Measurements from ENCODE around the gene FSTL5. TPM values are rescaled to one million over a fixed set of nuclear protein-coding genes. Genes with fewer than 3 reads are reported as not detected.

Gene FSTL5
- total RNA-seq, 2 donors from 2014 or later: 0.14 TPM; not detected in 1

GRCh38 chr4:161952382-161952781, 211.4 kb downstream of the FSTL5 start:
- intact Hi-C loops (cut with DNase I, micrococcal nuclease): no loop called here
- ATAC-seq (no peak), DNase-seq (no peak)

DNA sequence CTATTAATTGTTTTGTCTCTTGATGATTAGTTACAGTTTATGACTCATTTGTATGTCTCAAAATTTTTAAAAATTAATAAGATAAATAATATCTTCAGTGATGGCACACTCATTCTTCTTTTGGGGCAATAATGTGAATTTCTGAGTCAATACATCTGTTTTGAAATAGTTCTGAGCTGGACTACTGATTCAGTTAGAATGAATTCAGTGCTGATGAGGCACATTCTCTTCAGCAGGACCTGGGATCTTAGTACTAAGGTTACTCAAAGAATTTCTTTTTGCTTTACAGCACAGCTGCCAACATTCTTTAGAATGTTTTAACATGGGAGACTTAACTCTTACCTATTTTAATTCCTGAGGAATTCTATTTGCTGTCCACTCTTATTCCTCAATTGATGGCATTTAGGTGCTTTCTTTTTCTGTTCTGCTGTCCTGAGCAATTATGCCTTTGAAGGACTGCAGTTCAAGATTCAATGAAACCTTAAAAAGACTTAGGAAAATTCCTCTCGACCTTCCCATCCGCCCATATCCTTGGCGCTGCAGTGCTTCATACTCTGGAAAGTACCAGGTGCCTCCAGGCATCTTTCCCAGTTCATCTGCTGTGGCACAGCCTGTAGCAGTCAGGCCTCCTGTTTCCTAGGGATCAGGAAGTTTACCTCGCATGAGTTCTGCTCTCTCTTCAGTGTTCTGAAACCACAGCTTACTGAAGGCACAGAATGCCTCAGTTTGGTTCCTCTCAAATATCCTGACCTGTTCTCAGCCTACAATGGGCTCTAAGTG, 213.7 kb downstream of the FSTL5 start:
- DNase-seq: no peak
- ATAC-seq: no peak
- intact Hi-C loops (cut with DNase I, micrococcal nuclease): no loop called here

GRCh38 chr4:161948026-161948770, 215.6 kb downstream of the FSTL5 start:
- ATAC-seq (no peak), DNase-seq (no peak)

GRCh38 chr4:161937596-161937995, 226.2 kb downstream of the FSTL5 start:
- intact Hi-C loops (cut with DNase I, micrococcal nuclease): no loop called here

More at GRCh38 chr4:161948026-161948770, 215.6 kb downstream of the FSTL5 start:
- intact Hi-C loops (cut with DNase I, micrococcal nuclease): no loop called here

GRCh38 chr4:161936625-161937550, 226.9 kb downstream of the FSTL5 start:
- no peak for DNase-seq
- ATAC-seq: no peak

More at GRCh38 chr4:161937596-161937995, 226.2 kb downstream of the FSTL5 start:
- ATAC-seq (no peak), DNase-seq (no peak)

GRCh38 chr4:161931089-161931488, 232.7 kb downstream of the FSTL5 start:
- intact Hi-C loops (cut with DNase I, micrococcal nuclease): no loop called here
- DNase-seq: no peak
- no peak for ATAC-seq

More at GRCh38 chr4:161936625-161937550, 226.9 kb downstream of the FSTL5 start:
- intact Hi-C loops (cut with DNase I, micrococcal nuclease): no loop called here

DNA sequence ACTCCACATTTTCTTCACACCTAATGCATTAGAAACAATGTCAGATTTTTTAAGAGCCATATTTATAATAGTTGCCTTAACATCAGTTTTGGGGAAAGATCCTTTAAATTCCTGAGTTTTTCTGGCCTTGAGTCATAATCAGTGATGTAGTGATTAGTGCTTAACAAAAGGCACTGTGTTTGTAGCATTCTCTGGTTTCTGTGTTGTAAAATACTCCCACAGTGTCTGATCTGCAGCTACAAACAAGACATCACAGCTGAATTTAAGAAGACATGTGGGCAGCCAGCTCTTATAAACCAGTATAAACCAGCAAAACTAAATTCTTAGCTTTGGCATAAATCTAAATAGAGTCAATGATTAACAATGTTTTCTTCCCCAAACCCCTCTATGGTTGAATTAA, 233.8 kb downstream of the FSTL5 start:
- no peak for ATAC-seq
- no peak for DNase-seq
- intact Hi-C loops (cut with DNase I, micrococcal nuclease): no loop called here

DNA sequence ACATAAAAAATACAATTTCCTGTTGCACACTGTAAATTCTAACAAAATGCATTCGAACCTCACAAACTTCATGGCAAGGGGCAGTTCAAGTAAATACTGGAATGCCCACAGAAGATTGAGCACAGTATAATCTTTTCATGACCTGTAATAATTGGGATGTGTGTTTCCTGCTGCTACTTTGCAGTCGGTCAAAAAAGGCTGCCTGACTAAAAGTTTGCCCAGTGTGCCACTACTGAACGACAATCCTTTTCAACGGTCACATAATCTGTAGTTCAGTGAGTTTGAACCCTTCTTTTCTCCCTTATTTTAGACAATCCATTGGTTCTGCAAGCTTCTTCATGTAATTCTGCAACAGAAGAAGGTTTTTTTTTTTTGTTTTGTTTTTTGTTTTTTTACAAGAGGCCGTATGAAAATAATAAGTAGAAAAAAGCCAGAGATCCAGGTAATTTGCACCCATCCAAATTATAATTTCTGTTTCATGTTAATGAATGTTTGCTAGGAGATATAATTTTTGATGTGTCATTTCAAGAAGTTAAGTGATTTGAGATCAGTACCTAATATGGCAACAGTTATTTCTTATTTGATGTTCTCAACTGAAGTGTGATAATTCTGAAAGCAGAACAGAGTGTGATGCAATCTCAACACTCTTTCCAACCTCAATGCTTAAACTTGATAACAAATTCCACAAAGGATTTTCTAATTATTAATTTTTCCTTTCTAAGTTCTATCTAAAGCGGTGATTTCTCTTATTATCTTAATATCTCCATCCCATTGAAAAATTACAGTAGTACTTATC, 237.6 kb downstream of the FSTL5 start:
- ATAC-seq: no peak
- intact Hi-C loops (cut with DNase I, micrococcal nuclease): no loop called here

DNA sequence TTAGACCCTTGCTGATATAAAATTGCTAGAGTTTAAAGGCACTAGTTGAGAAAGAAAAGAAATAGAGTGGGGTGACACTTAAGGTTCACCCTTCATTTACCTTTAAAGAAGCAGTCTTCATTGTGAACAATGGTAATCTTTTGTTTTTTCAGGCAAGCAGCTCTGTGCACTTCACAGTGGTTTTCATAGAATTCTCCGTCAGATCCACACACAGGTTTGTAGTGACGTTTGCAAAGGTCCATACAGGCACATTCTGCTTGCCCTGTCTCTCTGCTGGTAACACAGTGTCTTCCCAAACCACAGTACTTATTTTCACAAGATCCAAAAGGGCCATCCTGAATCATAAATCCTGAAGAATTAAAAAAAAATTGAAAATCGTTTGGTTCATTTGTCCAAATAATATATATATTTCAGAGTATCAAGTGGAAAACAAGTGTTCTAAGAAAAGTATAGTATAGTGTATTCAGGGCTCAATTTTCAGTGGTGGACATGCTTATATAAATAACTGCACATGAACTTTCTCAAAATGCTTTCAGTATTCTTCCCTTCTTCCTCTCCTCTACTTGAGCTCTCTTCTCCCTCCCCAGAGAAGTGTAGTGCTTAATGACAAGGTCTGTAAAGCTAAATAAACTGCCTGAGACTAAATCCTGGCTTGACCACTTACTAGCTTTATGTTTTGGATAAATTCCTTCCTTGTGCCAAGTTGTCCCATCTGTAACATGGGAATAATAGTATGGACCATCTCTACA, 243.3 kb downstream of the FSTL5 start:
- intact Hi-C loops (cut with DNase I, micrococcal nuclease): no loop called here
- DNase-seq (no peak), ATAC-seq (no peak)

More for the DNA sequence above, 237.6 kb downstream of the FSTL5 start:
- no peak for DNase-seq

DNA sequence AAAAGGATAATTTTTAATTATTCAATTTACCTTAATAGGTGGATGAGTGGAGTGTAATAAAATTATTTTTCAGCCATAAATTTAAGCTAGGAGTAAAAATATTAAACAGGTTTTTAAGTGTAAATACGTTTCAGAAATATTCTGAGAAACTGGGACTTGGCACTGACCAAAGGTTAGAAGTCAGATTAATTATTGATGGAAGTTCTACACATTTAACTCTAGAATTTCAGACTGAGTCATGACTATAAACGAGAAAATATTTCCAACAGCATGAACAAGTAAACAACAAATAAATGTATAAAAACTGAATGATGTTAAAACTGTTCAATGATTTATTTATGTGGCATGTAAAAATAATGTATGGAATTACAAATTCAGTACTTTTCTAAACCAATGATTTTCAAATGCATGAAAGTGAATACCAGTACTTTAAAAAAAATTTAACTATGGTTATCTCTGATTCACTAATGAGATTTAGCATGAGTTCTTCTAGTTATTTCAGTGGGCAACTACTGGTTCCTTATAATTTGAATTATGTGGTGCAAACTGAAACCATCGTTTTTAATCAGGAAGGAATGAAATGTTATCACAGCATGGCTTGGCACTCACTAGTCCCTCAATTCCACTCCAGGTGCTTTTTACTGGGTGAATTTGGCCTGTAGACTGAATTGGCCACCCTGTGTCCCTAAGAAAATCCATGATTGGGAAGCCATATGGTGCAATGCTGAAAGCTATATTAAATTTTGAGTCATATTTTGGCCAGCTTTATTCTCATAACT, 244.2 kb downstream of the FSTL5 start:
- ATAC-seq (no peak), DNase-seq (no peak)
- intact Hi-C loops (cut with DNase I, micrococcal nuclease): no loop called here

DNA sequence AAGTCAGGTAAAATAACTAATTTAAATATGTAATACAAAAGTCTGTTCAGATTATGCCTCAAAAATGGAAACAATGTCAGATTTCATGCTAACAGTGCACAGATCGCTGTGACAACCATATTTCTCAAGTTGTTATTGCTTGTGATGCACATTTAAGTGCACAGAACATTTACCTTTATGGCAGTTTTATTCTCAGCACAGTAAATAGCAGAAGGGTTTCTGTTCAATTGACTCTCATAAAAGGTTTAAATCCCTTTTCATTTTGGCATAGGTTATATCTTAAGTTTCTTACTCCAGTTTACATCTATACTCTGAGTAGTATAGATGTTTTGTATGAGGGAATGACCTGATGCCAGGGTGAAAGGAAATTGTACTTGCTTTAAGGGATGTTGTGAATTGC, 247.8 kb downstream of the FSTL5 start:
- intact Hi-C loops (cut with DNase I, micrococcal nuclease): no loop called here
- no peak for ATAC-seq
- no peak for DNase-seq

DNA sequence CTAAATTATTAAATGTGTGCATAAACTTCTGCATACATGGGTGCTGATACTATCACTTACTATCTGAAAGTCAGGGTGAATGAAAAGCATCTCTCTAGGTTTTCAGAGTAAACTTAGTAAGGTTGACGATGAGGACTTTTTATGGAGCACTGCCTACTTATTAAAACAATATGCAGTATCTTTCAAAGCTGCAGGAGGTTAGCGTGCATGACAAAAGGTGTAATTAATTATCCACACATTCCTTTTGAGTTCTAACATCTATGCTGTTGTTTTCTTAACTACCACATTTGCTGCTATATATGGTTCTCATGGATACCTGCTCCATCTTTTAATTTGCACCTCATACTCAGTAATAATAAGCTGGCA, 256.2 kb downstream of the FSTL5 start:
- intact Hi-C loops (cut with DNase I, micrococcal nuclease): no loop called here
- DNase-seq: no peak
- no peak for ATAC-seq

GRCh38 chr4:161906836-161907589, 256.8 kb downstream of the FSTL5 start:
- DNase-seq (no peak), ATAC-seq (no peak)
- intact Hi-C loops (cut with DNase I, micrococcal nuclease): no loop called here

DNA sequence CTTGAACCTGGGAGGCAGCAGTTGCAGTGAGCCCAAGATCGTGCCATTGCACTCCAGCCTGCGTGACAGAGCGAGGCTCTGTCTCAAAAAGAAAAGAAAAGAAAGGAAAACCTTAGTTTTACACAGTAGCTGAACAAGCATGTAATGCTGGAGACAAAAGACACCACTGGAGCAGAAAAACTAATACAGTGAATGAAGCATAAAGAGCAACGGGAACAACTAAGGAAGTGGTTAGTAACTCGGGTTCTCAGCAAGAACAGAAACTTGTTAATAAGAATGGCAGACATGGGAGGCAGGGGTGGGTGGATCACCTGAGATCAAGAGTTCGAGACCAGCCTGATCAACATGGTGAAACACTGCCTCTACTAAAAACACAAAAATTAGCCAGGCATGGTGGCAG, 263.7 kb downstream of the FSTL5 start:
- DNase-seq (no peak), ATAC-seq (no peak)
- intact Hi-C loops (cut with DNase I, micrococcal nuclease): no loop called here

- intact Hi-C loops (cut with DNase I, micrococcal nuclease): no loop called here
- no peak for ATAC-seq
- DNase-seq: no peak
Measured at GRCh38 chr4:161894493-161895167, 269.2 kb downstream of the FSTL5 start.

- DNase-seq (no peak), ATAC-seq (no peak)
- intact Hi-C loops (cut with DNase I, micrococcal nuclease): no loop called here
Measured at GRCh38 chr4:161894014-161894413, 269.8 kb downstream of the FSTL5 start.

All from left colon (tissue), 2 donors.